ENCODE results near the gene MYO5C. TPM values are rescaled to one million over a fixed set of nuclear protein-coding genes. Genes with fewer than 3 reads are reported as not detected.

Gene MYO5C
- total RNA-seq, 1 experiment from 2014 or later, result 28.2 TPM

- CTCF ChIA-PET, result no interaction called here
- Histone ChIP-seq H3K4me3 (ENCODE audit: low read depth in 2 of 2, low read length in 2 of 2) (peak overlapping the region in 1 of 2 experiments; percentile 38; a peak in 3 of 4 replicates), H3K27ac (ENCODE audit: low read length) (peak overlapping the region; percentile 92), H3K9me3 (ENCODE audit: control insufficient read depth, insufficient read depth, low read depth, low read length) (no peaks in the 10 kb centered on the region), H3K36me3 (ENCODE audit: control insufficient read depth, insufficient read depth, low read length) (no peaks in the 10 kb centered on the region), H3K27me3 (ENCODE audit: control insufficient read depth, insufficient read depth, low read length) (no peaks in the 10 kb centered on the region), H3K4me1 (ENCODE audit: control insufficient read depth, insufficient read depth, low read length) (peaks cover 54% of the 10 kb centered on the region)
- DNase-seq (ENCODE audit: low read depth, low spot score), result no peak
- intact Hi-C loops (cut with micrococcal nuclease; ENCODE audit: unreplicated experiment), result no loop called here
- in situ Hi-C loops (cut with HindIII; ENCODE audit: low pct_unique_long_range_greater_than_20kb, low sequenced_read_pairs), result no loop called here
- no TSS peak for BruUV-seq (replicated peaks)
- TF ChIP-seq REST (IDR thresholded peaks at IDR 0.05; ENCODE audit: insufficient read depth in 1 of 2, low read depth in 2 of 2, low read length in 1 of 2), result no peak
- TF ChIP-seq SIN3A (IDR thresholded peaks at IDR 0.05; ENCODE audit: borderline replicate concordance, insufficient read depth, low read depth, low read length), result no peak
- TF ChIP-seq TCF7L2 (IDR thresholded peaks at IDR 0.05; ENCODE audit: low read depth, low read length), result no peak
- no peak for TF ChIP-seq POLR2AphosphoS5 (IDR thresholded peaks at IDR 0.05; ENCODE audit: low read depth, low read length)
- no peak for TF ChIP-seq CTCF (IDR thresholded peaks at IDR 0.05)
- POLR2A ChIA-PET, result interaction anchor here (1.1 kb wide), 1 partner anchor 32 kb away, joined by 8 read pairs; no protein-coding TSS in a partner anchor
- no peak for ATAC-seq
These were observed 6.6 kb downstream of the MYO5C start for GRCh38 chr15:52288986-52289385.

- CTCF ChIA-PET, result interaction anchor here (0.6 kb wide), 1 partner anchor 516 kb away, joined by 6 read pairs; no protein-coding TSS in a partner anchor
- peak overlapping the region; percentile 92 for H3K27ac ChIP-seq (ENCODE audit: low read length)
- H3K36me3 ChIP-seq (ENCODE audit: control insufficient read depth, insufficient read depth, low read length), result no peaks in the 10 kb centered on the region
- TF ChIP-seq SIN3A (IDR thresholded peaks at IDR 0.05; ENCODE audit: borderline replicate concordance, insufficient read depth, low read depth, low read length) (0 out of 2 replicates have a peak, but pooled peaks have one; percentile 45), TCF7L2 (IDR thresholded peaks at IDR 0.05; ENCODE audit: low read depth, low read length) (no peak), POLR2AphosphoS5 (IDR thresholded peaks at IDR 0.05; ENCODE audit: low read depth, low read length) (peak; percentile 71), REST (IDR thresholded peaks at IDR 0.05; ENCODE audit: insufficient read depth in 1 of 2, low read depth in 2 of 2, low read length in 1 of 2) (no peak), CTCF (IDR thresholded peaks at IDR 0.05) (no peak)
- in situ Hi-C loops (cut with HindIII; ENCODE audit: low pct_unique_long_range_greater_than_20kb, low sequenced_read_pairs) (no loop called here), intact Hi-C loops (cut with micrococcal nuclease; ENCODE audit: unreplicated experiment) (no loop called here)
- ATAC-seq (peak; percentile 93), DNase-seq (ENCODE audit: low read depth, low spot score) (peak; percentile 38)
- POLR2A ChIA-PET, result interaction anchor here (0.6 to 1.1 kb wide), 2 partner anchors 32 to 79 kb away, joined by 4 to 8 read pairs; no protein-coding TSS in a partner anchor
- H3K27me3 ChIP-seq (ENCODE audit: control insufficient read depth, insufficient read depth, low read length), result no peaks in the 10 kb centered on the region
- H3K9me3 ChIP-seq (ENCODE audit: control insufficient read depth, insufficient read depth, low read depth, low read length), result no peaks in the 10 kb centered on the region
- H3K4me1 ChIP-seq (ENCODE audit: control insufficient read depth, insufficient read depth, low read length), result peaks cover 47% of the 10 kb centered on the region
- no TSS peak for BruUV-seq (replicated peaks)
- peak overlapping the region; percentile 11 to 38; a peak in 3 of 4 replicates for H3K4me3 ChIP-seq (ENCODE audit: low read depth in 2 of 2, low read length in 2 of 2)
These were observed 7.3 kb downstream of the MYO5C start for GRCh38 chr15:52288051-52288942.

Data from Panc1 (cell line).